GM21786 (cell line): ENCODE data around the gene ACSM5.
"Not testable (repeated sequence)": the region's sequence is repeated elsewhere in the genome, so short reads cannot be mapped to it uniquely, and the experiment has no call there.

Experiments
- ATAC-seq: cut with Tn5 transposase; IDR thresholded peaks from one replicate; pipeline ENCODE4 v1.9.1; 2021; ENCODE audit not compliant: unreplicated experiment

Gene ACSM5

DNA sequence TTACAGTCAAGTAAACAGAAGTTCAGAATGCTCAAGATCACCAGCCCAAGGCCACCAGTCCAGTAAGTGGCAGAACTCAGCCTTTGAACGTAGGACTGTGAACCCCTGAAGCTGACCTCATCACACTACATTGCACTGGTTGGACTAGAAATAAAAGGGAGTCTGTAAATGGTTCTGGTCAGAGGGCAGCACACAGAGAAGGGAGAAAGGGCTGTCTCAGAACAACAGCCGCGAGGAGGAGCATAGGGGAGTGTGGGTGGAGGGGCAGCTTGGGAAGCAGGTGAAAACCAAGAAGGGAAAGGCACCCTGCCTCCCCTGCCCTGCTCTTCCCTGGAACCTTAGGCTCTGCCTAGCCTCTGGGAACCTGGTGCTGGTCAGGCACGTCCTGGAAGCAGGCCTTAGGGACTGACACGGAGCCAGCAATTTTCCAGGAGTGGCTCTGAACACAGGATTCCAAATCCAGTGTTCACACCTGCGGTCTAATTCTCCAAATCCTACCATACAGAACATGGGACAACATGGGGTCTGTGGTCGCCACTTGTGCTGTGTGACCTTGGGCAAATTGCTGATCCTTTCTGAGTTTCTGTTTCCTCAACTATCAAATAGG, 11.8 kb upstream of the ACSM5 start:
- no peak for ATAC-seq

DNA sequence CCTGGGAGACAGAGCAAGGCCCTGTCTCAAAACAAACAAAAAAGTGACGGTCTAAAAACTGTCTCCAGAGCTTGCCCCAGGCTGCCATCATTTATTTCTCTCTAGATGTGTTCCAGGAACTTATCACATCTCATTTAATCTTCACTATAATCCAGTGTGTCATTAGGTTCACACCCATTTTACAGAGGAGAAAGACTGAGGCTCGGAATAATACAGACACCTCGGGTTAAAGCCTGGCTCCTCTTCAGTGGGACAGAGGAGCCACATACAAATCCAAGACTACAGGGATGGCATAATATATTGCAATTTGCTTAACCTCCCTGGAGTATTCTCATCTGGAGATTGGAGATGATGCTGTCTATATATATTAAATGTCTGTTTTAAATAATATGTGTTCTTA, 10.7 kb upstream of the ACSM5 start:
- ATAC-seq: no peak

DNA sequence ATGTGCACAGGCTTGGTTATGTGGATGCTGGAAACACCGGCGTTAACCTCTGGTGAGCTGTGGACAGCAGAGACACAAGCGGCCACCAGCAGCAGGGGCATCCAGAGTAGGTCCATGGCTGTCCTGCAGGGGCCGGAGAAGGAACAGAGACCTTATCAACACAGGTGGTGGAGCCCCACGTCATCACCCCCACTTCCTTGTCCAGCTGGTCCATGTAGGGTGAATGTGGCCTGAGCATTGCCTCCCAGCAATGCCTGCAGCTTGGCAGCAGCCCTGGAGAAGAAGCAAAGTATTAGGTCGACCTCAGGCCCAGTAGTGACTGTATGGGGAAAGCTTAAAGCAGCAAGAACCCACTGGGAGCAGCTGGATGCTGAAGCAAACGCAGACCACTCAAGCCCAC, 10.1 kb upstream of the ACSM5 start:
- ATAC-seq: no peak

DNA sequence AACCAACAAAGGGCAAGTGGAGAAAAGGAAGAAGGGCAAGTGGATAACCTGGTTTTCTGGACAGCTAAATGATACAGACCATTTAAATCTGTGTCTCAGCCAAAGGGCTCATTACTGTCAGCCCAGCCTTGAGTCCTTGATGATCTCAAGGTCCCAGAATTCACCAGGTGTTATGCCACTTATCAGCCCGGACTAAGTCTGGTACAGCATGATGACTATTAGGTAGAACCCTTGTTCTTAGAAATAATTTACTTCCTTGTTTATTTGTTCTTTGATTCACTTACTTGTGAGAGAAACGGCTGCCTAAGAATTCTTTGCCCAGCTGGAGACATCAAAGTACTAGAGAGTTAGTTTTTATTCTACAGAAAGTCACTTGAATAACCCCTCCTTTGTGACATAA, 8.3 kb upstream of the ACSM5 start:
- no peak for ATAC-seq

DNA sequence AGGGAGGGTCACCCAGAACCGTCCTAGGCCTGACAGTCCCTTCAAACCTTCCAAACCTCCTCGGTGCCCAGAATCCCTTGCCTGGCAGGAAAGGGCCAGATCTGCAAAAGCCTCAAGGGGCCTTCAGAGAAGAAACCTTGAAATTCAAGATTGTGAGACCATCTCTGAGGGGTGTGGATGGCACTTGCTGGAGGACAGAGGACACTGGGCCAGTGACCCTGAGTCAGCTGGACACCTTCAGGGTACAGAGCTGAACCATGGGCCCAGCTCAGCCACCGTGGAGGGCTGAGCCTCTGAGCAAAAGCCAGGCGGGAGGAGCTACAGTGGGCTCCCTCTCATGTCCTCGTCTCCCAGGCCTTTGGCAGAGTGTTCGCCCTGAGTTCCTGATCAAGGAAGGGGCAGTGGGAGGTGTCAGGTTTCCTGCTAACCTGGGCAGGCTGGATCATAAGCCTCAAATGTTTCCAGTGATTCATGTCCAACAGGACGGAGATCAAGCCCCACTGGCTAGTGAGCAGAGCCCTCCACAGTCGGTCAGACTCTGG, 7.8 kb upstream of the ACSM5 start:
- no peak for ATAC-seq

DNA sequence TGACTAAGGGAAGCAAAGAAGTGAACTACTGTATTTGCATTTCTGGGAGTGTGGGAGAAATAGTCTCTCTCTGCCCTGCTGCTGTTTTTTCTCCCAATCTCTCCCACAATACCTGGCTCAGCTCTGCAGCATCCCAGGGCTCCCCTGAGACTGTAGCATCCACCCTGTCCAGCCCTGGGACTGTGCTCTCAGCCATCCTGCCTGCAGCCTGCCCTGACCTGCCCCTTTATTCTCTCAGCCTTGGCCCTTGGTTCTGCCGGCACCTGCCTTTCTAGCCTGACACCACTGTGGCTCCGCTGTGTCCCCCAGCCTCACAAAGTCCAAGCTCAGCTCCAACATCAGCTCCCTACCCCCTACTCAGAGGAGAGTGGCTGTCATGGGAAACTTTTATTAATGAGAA, 6.7 kb upstream of the ACSM5 start:
- ATAC-seq: no peak

DNA sequence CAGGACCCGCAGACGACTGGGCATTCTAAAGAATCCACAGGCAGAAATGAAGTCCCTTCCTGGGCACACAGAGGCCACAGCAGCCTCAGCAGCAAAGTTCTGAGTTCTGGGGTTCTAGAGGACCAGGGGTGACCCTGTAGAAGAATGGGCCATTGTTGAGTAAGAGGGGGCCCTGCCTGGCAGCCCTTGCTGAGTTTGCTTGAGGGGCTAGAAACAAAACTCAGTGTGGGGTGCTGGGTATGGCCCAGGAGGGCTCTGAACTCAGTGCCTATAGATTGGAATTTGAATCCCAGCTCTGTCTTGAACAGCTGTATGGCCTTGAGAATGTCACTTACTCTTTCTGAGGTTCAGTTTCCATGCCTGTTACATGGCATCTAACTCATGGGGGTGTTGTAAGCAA, 4.7 kb upstream of the ACSM5 start, which contains the start of gene PDILT:
PDILT (minus strand) TSS at position 101 of the 400 bp plus-strand sequence. CDS start 5,437 bp downstream, outside the sequence.
- ATAC-seq: no peak

DNA sequence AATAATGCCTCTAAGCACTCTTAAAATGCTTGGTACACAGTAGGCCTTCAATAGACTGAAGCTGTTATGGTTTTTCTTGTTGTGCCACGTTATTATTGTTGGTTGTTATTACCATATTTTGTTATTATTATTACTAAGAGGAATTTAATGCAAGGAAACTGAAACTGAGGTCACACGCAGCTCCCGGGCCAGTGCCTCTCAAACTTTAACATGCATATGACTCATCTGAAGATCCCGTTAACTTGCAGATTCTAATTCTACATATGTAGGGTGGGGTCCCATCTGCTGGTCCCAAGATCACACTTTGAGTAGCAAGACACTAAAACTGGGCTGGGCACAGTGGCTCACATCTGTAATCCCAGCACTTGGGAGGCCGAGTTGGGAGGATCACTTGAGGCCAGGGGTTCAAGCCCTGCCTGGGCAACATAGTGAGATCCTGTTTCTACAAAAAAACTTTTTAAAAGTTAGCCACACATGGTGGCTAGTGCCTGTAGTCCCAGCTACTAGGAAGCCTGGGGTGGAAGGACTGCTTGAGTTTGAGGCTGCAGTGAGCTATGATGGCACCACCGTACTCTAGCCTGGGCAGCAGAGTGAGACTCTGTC, 888 bp downstream of the ACSM5 start:
- ATAC-seq: peak; percentile 68

DNA sequence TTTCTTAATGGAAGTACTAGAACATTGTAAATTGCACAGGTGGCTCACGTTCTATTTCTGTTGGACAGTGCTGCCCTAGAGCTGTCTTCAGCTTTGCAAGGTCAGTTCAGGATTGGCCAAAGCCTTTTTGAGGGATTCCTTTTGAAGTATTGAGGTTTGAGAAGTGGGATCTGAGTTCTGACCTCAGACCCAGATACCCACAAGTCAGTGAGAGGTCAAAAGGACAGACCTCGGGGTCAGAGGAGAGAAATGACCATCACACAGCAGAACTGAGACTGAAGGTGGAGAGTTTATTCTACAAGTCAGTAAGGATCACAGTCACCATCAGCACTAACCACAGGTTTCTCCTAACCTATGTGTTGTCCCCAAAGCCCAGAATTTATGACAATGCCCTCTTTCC, 1.7 kb downstream of the ACSM5 start:
- ATAC-seq: no peak

DNA sequence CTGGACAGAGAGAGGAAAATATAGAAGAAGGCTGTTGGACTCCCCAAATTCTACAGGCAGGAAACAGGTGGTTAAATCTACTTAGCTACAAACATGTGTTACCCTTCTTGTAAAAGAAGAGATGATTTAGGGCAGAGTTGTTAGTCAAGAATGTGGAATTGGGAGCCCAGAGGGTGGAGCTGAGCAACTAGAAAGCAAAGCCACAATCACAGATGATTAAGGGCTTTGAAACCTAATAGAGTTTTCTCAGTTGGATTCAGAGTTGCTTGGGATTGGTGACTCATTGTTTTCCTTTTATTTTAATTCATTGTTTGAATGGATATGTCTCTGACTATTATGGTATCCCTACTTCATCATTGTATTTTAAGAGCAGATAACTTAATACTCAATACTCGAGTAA, 6.2 kb downstream of the ACSM5 start:
- no peak for ATAC-seq

DNA sequence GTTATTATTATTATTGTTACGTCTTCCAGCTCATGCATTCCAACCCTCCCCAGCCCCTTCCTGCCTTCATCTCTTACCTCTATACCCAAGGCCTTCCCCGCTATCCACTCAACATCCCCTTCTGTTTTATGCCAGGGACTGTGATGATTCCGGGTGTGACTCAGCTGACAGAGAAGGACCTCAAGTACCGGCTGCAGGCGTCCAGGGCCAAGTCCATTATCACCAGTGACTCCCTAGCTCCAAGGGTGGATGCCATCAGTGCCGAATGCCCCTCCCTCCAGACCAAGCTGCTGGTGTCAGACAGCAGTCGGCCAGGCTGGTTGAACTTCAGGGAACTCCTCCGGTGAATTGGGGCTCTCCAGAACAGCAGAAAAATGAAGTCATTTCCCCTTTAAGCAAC, 9.8 kb downstream of the ACSM5 start:
- ATAC-seq: not testable (repeated sequence)

DNA sequence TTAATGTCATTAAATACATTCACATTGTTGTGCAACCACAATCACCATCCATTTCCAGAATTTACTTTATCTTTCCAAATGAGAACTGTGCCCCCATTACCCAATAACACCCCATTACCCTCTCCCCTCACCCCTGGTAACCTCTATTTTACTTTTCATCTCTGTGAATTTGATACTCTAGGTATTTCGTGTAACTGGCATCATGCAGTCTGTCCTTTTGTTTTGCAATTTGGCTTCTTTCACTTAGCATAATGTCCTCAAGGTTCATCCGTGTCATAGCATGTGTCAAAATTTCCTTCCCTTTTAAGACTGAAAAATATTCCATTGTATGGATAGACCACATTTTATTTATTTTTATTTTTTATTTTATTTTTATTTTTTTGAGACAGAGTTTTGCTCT, 12.4 kb downstream of the ACSM5 start:
- not testable (repeated sequence) for ATAC-seq

DNA sequence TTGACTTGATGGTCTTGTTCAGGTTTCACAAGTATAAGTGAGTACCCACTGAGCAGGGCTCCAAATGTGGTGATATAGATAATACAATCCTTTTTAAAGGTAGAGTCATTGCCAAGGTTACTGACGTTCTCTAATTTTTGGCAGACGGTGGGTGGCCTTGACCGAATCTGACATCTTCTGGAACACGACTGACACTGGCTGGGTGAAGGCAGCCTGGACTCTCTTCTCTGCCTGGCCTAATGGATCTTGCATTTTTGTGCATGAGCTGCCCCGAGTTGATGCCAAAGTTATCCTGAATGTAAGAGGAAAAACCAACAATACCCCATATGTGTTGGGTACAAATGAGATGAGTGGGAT, 14.4 kb downstream of the ACSM5 start:
- not testable (repeated sequence) for ATAC-seq

DNA sequence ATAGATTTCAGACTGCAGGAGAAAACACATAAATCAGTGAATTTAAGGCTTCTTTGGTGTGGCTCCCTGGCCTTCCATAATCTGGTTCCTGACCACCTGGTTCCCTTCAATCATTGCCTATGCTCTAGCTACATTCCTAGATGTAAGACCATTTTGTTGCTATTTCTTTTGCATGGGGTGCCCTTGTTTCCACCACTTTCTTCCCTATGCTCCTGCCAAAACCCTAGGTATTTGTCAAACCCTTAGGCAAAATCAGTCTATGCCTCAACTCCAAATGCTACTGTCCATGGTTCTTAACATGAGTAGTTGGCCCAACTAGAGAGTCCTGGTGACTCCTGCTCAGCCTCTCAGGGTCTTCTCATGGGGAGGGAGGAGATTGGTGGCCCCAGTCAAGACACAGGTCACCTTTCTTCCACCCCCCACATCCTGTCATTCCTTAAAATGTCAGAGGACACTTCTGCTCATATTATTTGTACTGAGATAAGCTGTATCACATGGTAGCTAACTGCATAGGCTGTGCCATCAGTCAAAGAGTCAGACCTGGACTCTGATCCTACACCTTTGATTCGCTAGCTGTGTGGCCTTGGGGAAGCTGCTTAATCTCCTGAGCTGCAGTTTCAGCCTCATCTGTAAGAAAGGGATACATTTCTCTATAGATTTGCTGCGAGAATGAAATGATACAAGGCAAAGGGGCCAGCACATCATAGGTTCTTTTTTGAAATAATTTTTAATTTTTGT, 15.0 kb downstream of the ACSM5 start:
- ATAC-seq: no peak

DNA sequence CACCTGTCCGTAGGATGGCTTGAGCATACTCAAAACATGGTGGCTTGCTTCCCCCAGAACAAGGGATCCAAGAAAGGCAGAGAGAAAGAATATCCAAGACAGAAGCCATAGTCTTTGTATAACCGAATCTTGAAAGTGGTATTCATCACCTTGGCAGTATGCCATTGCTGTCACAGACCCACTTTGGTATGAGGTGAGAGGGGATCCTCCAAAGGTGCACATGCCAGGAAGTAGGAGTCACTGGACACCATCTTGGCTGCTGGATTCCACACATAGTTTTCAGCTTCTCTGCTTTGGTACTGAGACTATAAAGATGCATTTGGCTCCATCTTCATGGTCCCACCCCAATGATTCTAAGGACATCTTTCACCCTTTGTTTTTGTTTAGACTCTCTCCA, 18.1 kb downstream of the ACSM5 start:
- not testable (repeated sequence) for ATAC-seq

DNA sequence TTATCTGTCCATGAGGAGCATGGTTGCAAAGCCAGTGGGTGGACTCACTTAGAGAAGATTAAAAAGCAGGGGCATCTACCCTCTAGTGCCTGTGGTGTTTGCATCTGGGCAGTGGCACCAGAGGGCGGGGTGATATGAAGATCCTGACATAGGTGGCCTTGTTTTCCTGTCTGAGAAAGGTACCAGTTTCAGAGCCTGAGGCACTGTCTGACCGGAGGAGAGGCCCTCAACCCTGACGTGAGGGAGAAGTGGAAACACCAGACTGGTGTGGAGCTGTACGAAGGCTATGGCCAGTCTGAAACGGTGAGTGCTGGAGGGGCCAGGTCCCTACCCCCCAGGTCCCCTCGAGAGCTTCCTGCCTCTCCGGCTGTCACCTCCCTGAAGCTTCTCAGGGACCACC, 20.2 kb downstream of the ACSM5 start:
- not testable (repeated sequence) for ATAC-seq

DNA sequence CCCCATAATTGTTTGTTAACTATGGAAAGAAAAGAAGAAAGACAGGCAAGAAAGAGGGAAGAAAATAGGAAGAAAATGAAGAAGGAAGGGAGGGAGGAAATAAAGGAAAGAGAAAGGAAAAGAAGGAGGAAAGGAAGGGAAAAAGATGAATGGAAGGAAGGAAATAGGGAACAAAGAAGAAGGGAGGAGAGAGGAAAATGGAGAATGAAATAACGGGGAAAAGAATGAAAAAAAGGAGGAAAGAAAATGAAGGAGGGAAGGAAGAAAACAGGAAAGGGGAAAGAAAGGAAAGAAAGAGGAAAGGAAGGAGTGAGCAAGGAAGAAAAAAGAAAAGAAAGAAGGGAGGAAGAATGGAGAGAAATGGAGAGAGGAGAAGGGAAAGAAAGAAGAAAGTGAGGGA, 21.1 kb downstream of the ACSM5 start:
- ATAC-seq: not testable (repeated sequence)

DNA sequence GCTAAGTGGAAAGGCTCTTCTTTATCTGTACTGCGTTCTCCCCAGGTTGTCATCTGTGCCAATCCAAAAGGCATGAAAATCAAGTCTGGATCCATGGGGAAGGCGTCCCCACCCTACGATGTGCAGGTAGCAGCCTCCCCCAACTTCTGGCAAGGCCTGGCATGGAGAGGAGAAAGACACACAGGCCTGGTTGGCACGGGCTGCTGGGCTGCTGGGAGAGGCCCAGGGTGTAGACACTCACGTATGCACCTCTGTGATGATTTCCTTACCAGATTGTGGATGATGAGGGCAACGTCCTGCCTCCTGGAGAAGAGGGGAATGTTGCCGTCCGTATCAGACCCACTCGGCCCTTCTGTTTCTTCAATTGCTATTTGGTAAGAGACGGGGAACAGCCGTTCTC, 21.6 kb downstream of the ACSM5 start:
- no peak for ATAC-seq

DNA sequence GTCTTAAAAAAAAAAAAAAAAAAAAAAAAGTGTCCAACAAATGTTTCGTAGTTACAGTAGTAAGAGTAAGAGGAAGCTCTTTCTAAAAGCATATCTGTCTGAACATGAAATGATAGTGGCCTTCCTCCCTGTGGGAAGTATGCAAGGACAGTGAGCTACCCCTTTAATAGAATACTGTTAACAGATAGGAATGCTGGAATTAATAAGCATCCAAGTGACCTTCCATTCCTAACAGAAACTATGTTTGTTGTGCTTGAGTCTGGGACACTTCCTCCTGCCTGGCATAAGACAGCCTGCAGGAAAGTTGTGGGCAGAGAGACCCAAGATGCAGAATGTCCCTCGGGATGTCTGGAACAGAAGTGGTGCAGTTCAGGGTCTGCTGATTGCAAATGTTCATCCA, 29.6 kb downstream of the ACSM5 start:
- not testable (repeated sequence) for ATAC-seq

DNA sequence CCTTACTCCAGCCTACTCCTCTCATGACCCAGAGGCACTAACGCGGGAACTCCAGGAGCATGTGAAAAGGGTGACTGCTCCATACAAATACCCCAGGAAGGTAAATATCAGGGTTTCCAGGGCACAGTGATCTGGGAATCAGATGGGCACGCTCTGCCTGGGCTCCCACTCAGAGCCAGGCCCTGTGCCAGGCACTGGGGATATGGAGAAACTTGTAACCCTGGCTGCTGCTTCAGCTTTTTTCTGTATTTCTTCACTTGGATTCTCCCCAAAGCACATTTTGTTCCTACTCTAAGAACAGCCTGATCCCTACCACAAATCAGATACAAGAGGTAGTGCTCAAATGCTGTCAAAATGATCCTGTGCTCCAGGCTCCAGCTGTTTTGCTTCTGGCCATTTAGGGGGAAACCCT, 30.5 kb downstream of the ACSM5 start:
- not testable (repeated sequence) for ATAC-seq

DNA sequence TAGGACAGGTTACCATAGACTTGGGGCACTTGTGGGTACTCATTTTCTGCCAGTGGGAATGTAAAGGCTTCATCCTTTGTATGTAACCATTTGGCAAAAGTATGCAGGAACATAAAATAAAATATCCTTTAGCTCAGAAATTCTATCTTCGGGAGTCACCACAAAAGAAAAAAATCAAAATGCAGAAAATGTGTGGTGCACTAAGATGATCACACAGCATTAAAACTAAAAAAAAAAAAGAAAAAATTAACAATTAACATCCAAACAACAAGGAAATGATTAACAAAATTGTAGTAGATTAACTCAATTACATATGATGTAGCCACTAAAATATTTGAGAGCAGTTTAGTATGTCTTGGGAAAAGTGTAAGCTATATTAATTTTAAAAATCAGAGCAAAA, 31.4 kb downstream of the ACSM5 start:
- not testable (repeated sequence) for ATAC-seq

DNA sequence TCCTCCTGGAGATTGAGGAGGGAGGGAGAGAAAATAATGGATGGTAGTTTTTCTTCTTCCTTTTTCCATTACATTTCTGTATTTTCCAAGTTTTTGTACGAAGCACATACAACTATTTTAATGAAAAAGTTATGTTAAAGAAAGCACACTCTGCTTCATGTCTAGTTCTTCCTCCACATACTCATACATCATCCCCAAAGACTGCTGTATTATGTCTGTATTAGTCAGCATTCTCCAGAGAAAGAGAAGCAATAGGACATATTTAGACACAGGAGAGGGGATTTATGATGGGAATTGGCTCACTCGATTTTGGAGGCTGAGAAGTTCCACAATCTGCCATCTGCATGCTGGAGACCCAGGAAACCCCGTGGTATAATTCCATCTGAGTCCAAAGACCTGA, 31.9 kb downstream of the ACSM5 start:
- ATAC-seq: no peak
